Small intestine (tissue), 4 donors: ENCODE measurements around the gene PRKAG2. TPM values are rescaled to one million over a fixed set of nuclear protein-coding genes. Genes with fewer than 3 reads are reported as not detected.

Experiments
- polyA plus RNA-seq, 4 donors: library from polyadenylated mRNA; stranded (reverse) in 3 of 4; unstranded in 1 of 4; fragments of 200-250 nt in 3 of 4; fragments of 120-200 nt in 1 of 4; gene quantifications; one replicate each; pipeline versions ENCODE4 v1.2.1 to v1.2.3, GENCODE V29; 2013
- donor health status: healthy with polysubstance abuse.
- donor health status: Bipolar disorder and iron deficiency.
- donor health status: healthy.

PRKAG2 gene
- polyA plus RNA-seq, 4 donors: 26.3 to 57.9 (median 49.4) TPM

Other genes with a start within 250 kb of the PRKAG2 start
- not detected for gene GALNTL5, start 79.3 kb upstream of the PRKAG2 start, polyA plus RNA-seq
- gene GALNT11, start 148.6 kb upstream of the PRKAG2 start, polyA plus RNA-seq: 10 to 100 TPM in 3 of 4 donors, 1 to 10 TPM in 1; 8.1 to 39.7 (median 17.6) TPM